Thoracic aorta (tissue), 2 donors: ENCODE measurements around the gene PRRT2. TPM values are rescaled to one million over a fixed set of nuclear protein-coding genes. Genes with fewer than 3 reads are reported as not detected.

Experiments
- ATAC-seq: fragments of 150-250 bp; one replicate; pipeline ENCODE4 v1.8.0; 2017; ENCODE audit warnings: low read depth; ENCODE audit not compliant: insufficient number of reproducible peaks, low FRiP score
- DNase-seq: peaks from one replicate; pipeline ENCODE4 v3.0.0-alpha.2; 2020; ENCODE audit warnings: low spot score
- H3K27ac ChIP-seq, 2 donors: fragments of 200-600 bp; sonication (generic); 1 replicate in 1 of 2; 2 replicates in 1 of 2; pipeline ENCODE4 v1.5.1; 2016; ENCODE audit warnings: mild to moderate bottlenecking in 2 of 2, moderate library complexity in 2 of 2
- H3K27me3 ChIP-seq: fragments of 200-600 bp; sonication (generic); replicated peaks from 2 replicates; pipeline ENCODE4 v1.6.0; 2016; ENCODE audit warnings: mild to moderate bottlenecking; ENCODE audit not compliant: insufficient read depth
- H3K36me3 ChIP-seq: fragments of 200-600 bp; sonication (generic); one replicate; pipeline ENCODE4 v1.5.1; 2016
- H3K4me1 ChIP-seq, 2 donors: fragments of 200-600 bp; sonication (generic); 1 replicate in 1 of 2; 2 replicates in 1 of 2; pipeline versions ENCODE4 v1.5.1 to v1.6.0; 2016; ENCODE audit warnings: low read depth in 2 of 2, mild to moderate bottlenecking in 1 of 2; ENCODE audit not compliant: control insufficient read depth in 1 of 2
- H3K4me3 ChIP-seq: fragments of 200-600 bp; sonication (generic); 2 replicates; pipeline ENCODE4 v1.5.1; 2016; ENCODE audit warnings: mild to moderate bottlenecking
- H3K9me3 ChIP-seq: fragments of 200-600 bp; sonication (generic); 2 replicates; pipeline ENCODE4 v1.5.1; 2016
- total RNA-seq, 2 donors: library from RNA; depleted of rRNA; stranded (reverse); fragments of >200 nt; gene quantifications; one replicate each; pipeline versions ENCODE4 v1.1.0 to v1.2.3, GENCODE V29; 2016
- TF ChIP-seq, protein P1 (sequence below): fragments of 200-600 bp; sonication (generic); IDR thresholded peaks from one replicate; pipeline ENCODE4 v1.5.1; 2019; ENCODE audit warnings: antibody characterized with exemption

The PRRT2 gene
- total RNA-seq, 2 donors from 2014 or later: 39.4 to 40.8 TPM

DNA sequence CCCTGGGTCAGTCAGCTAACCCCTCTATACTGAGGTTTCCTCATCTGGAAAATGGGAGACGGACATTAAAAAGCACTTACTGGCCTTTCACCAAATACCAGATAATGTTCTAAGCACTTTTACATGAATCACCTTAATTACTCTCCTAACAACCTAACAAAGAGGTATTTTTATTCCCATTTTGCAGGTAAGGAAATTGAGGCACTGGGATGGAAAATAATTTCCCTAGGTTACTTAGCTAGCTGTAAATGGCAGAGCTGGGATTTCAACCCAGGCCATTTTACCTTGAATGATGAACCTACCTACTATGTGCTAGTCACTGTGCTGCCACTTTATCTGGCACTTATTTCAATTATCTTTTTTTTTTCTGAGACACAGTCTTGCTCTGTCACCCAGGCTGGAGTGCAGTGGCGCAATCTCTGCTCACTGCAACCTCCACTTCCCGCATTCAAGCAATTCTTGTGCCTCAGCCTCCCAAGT lies 17.7 kb upstream of the PRRT2 start:
- TF ChIP-seq, protein P1, sequence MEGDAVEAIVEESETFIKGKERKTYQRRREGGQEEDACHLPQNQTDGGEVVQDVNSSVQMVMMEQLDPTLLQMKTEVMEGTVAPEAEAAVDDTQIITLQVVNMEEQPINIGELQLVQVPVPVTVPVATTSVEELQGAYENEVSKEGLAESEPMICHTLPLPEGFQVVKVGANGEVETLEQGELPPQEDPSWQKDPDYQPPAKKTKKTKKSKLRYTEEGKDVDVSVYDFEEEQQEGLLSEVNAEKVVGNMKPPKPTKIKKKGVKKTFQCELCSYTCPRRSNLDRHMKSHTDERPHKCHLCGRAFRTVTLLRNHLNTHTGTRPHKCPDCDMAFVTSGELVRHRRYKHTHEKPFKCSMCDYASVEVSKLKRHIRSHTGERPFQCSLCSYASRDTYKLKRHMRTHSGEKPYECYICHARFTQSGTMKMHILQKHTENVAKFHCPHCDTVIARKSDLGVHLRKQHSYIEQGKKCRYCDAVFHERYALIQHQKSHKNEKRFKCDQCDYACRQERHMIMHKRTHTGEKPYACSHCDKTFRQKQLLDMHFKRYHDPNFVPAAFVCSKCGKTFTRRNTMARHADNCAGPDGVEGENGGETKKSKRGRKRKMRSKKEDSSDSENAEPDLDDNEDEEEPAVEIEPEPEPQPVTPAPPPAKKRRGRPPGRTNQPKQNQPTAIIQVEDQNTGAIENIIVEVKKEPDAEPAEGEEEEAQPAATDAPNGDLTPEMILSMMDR: no peak
- Histone ChIP-seq H3K9me3 (no peaks in the 10 kb centered on the region), H3K27ac (no peak overlapping the region), H3K4me3 (no peak overlapping the region), H3K36me3 (peaks cover 18% of the 10 kb centered on the region), H3K27me3 (no peaks in the 10 kb centered on the region), H3K4me1 (peaks cover 5 to 16% of the 10 kb centered on the region in 2 donors)
- ATAC-seq: no peak
- no peak for DNase-seq

DNA sequence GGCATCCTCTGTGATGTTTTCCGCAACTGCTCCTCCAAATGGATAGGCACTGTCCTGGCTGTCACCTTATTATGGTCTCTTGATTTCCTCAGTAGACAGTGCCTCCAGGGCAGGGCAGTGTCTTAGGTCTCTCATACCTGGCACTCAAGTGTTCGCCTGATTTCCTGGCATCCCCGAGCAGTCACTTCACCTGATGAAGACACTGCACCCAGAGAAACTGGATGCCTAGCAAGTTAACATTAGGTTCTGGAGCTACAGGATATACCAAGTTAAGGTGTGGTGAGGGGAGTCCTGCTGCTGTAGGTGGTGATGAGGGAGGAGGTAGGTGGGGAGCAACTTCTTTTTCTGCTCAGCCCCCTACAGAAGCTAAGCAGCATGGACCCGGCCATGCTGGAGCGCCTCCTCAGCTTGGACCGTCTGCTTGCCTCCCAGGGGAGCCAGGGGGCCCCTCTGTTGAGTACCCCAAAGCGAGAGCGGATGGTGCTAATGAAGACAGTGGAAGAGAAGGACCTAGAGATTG lies 9.5 kb upstream of the PRRT2 start:
- no peak overlapping the region for H3K4me3 ChIP-seq
- H3K27ac ChIP-seq: no peak overlapping the region
- H3K9me3 ChIP-seq: no peaks in the 10 kb centered on the region
- H3K4me1 ChIP-seq: peaks cover 5 to 15% of the 10 kb centered on the region in 2 donors
- DNase-seq: no peak
- ATAC-seq: no peak
- TF ChIP-seq, protein P1: no peak
- peaks cover 20% of the 10 kb centered on the region for H3K36me3 ChIP-seq
- H3K27me3 ChIP-seq: no peaks in the 10 kb centered on the region

DNA sequence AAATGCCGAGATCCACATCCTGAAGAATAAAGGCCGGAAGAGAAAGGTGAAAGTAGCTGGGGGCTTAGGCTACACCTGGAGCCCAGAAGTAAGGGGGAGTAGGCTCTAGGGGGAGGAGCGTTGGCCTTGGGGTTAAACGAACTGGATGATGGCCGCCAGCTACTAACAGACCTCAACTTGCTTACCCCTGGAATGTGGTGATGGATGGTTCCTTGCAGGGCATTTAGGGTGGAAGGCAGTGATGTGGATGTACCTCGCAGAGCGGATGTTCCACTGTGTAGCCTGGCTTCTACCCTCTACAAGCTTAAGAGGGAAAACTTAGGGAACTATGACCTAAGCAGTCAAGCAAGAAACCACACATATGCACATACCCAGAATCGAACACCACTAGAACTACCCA lies 8.0 kb upstream of the PRRT2 start:
- peaks cover 15 to 30% of the 10 kb centered on the region in 2 donors for H3K4me1 ChIP-seq
- TF ChIP-seq, protein P1: no peak
- peaks cover 19% of the 10 kb centered on the region for H3K36me3 ChIP-seq
- DNase-seq (no peak), ATAC-seq (no peak)
- H3K27ac ChIP-seq: peak overlapping the region; percentile 22 to 95
- H3K9me3 ChIP-seq: no peaks in the 10 kb centered on the region
- H3K27me3 ChIP-seq: no peaks in the 10 kb centered on the region
- H3K4me3 ChIP-seq: no peak overlapping the region

DNA sequence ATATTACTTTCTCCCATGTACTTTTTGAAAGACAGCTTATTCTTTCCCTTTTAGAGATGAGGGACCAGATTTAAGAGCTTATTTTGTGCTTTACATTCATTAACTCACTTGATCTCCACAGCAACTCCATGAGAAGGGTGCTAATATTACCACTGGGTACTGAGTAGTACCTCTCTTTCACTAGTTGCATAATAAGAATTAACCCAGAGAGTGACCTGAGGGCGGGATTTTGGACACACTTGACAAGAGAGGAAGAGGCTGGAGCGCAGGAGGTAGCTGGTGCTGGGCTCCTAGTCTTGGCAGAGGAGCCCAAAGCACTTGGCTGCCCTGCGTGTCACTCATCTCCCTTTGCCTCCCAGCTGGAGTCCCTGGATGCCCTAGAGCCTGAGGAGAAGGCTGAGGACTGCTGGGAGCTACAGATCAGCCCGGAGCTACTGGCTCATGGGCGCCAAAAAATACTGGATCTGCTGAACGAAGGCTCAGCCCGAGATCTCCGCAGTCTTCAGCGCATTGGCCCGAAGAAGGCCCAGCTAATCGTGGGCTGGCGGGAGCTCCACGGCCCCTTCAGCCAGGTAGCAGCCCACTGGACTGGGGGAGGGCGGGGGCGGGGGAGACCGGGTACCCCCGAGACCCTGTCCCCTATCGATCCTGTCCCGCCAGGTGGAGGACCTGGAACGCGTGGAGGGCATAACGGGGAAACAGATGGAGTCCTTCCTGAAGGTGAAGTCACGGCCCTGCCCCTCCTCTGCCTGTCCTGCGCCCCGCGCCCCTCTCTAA lies 7.3 kb upstream of the PRRT2 start:
- Histone ChIP-seq H3K27ac (peak overlapping the region; percentile 93 to 95), H3K4me3 (peak overlapping the region; percentile 89), H3K27me3 (no peaks in the 10 kb centered on the region), H3K4me1 (peaks cover 21 to 37% of the 10 kb centered on the region in 2 donors), H3K9me3 (no peaks in the 10 kb centered on the region), H3K36me3 (peaks cover 14% of the 10 kb centered on the region)
- ATAC-seq: no peak
- no peak for DNase-seq
- TF ChIP-seq, protein P1: no peak

DNA sequence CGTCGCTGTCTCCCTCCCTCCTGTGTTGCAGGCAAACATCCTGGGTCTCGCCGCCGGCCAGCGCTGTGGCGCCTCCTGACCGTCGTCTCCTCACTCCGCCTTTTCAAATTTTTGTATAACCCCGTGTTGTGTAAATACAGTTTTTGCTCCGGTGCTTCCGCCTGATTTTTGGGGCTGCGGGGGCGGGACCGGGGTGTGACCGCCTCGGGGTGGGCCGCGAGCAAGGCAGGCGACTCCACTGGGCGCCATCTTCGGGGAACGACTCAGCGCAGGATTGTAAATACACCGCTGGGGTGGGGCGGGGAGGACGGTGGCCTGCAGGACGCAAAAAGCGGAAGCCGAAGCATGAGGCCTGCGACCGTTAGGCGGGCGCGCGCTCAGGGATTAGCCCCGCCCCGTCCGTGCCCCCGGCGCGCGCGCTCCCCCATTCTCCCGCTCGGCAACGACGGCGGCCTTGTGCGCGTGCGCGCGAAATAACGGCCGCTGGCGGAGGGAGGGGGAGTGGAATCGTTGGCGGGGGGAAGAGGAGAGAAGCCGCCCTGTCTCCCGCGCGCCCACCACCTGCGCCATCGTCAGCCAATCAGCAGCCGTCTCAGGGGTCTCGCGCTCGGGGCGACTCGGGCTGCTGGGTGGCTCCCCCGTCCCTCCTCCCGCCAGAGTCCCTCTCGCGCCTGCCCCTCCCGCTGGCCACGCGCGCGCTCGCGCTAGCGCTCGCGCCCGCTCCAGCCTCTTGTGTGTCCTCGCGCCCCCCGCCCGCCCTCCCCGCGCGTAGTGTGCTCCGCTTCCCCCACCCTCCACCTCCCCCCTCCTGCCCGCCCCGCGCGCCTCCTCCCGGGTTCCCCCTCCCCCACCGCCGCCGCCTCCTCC lies 6.5 kb upstream of the PRRT2 start:
- H3K9me3 ChIP-seq: no peaks in the 10 kb centered on the region
- TF ChIP-seq, protein P1: no peak
- H3K4me3 ChIP-seq: peak overlapping the region; percentile 89
- DNase-seq (peak; percentile 91), ATAC-seq (peak; percentile 72)
- no peaks in the 10 kb centered on the region for H3K27me3 ChIP-seq
- H3K4me1 ChIP-seq: peaks cover 25 to 45% of the 10 kb centered on the region in 2 donors
- peaks cover 9% of the 10 kb centered on the region for H3K36me3 ChIP-seq
- H3K27ac ChIP-seq: peak overlapping the region; percentile 93 to 95
